Esophagus (tissue), 2 donors: ENCODE results near the gene SNX32. TPM values are rescaled to one million over a fixed set of nuclear protein-coding genes. Genes with fewer than 3 reads are reported as not detected.
A peak's percentile ranks its signal among the peaks of the same experiment; 100 is the strongest.

Experiments used
- H3K27ac ChIP-seq, 2 donors: one replicate each; pipeline ENCODE4 v1.5.1; 2013; ENCODE audit warnings: low read depth in 2 of 2, mild to moderate bottlenecking in 2 of 2, inconsistent platforms in 1 of 2, low read length in 1 of 2, moderate library complexity in 1 of 2
- H3K27me3 ChIP-seq, 2 donors: one replicate each; pipeline ENCODE4 v1.6.1; 2013; ENCODE audit warnings: low read length in 2 of 2, control low read depth in 1 of 2, mild to moderate bottlenecking in 1 of 2; ENCODE audit not compliant: insufficient read depth in 2 of 2, control insufficient read depth in 1 of 2
- H3K36me3 ChIP-seq, 2 donors: one replicate each; pipeline ENCODE4 v1.6.1; 2013; ENCODE audit warnings: low read length in 1 of 2; ENCODE audit not compliant: control insufficient read depth in 2 of 2, insufficient read depth in 2 of 2
- H3K4me1 ChIP-seq, 2 donors: one replicate each; pipeline ENCODE4 v1.6.1; 2013; ENCODE audit warnings: low read length in 1 of 2; ENCODE audit not compliant: control insufficient read depth in 2 of 2, insufficient read depth in 2 of 2
- H3K4me3 ChIP-seq, 2 donors: one replicate each; pipeline ENCODE4 v1.5.1; 2013; ENCODE audit warnings: low read length in 2 of 2, mild to moderate bottlenecking in 2 of 2, low read depth in 1 of 2, moderate library complexity in 1 of 2
- H3K9me3 ChIP-seq, 2 donors: one replicate each; pipeline ENCODE4 v1.6.1; 2013; ENCODE audit warnings: mild to moderate bottlenecking in 2 of 2, low read depth in 1 of 2, low read length in 1 of 2, moderate library complexity in 1 of 2; ENCODE audit not compliant: control insufficient read depth in 2 of 2, insufficient read depth in 1 of 2
- WGBS, 2 donors: extraction: QIAGEN DNeasy Blood & Tissue Kit; methylation state at CpG; one replicate each; pipeline ENCODE4 v1.1.7; 2013; 5-methylcytosine and 5-hydroxymethylcytosine counted together
- polyA plus RNA-seq, 2 donors: library from polyadenylated mRNA; stranded (reverse); fragments of 200-250 nt; gene quantifications; one replicate each; pipeline ENCODE4 v1.2.3, GENCODE V29; 2013
- donor health status: healthy with polysubstance abuse.
- donor health status: Bipolar disorder and iron deficiency.

SNX32 gene
- polyA plus RNA-seq, 2 donors = 0.15 to 0.47 TPM

DNA sequence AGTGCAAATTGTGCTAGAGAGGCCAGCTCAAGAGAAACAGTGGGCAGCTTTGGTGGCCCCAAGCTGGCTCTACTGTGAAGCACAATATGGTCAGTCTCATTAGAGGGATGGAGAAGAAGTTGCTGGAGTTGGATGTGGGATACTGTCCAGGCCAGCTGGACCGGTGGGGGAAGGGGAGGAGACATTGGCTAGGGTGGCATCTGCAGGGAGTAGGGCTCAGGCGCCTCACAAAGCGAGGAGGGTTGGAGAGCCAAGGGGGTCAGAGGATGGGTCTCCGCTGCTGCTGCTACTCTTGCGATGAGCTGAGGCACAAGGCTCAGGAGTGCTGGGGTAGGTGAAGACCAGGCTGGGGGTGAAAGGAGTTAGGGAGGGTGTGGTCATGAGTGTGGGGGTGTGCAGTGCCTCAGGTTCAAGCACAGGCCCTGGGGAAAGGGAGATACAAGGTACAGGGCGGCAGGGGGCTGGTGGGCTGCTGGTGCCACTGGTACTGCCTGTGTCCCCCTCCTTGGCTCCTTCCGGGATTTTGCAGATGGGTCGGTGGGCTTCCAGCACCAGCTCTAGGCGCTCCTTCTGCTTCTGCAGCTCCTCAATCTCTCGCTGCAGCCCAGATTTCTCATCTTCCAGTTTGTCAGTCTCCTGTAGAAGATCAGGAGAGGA lies 59.0 kb downstream of the SNX32 start:
- no peaks in the 10 kb centered on the region for H3K9me3 ChIP-seq
- peaks cover 7 to 11% of the 10 kb centered on the region in 2 donors for H3K4me1 ChIP-seq
- H3K36me3 ChIP-seq = no peaks in the 10 kb centered on the region
- H3K4me3 ChIP-seq = no peak overlapping the region
- WGBS, 2 donors = 72 to 77% methylated on average over 10 of the region's 10 CpGs
- peak overlapping the region in 1 of 2 donors; percentile 98 for H3K27ac ChIP-seq
- no peaks in the 10 kb centered on the region for H3K27me3 ChIP-seq

DNA sequence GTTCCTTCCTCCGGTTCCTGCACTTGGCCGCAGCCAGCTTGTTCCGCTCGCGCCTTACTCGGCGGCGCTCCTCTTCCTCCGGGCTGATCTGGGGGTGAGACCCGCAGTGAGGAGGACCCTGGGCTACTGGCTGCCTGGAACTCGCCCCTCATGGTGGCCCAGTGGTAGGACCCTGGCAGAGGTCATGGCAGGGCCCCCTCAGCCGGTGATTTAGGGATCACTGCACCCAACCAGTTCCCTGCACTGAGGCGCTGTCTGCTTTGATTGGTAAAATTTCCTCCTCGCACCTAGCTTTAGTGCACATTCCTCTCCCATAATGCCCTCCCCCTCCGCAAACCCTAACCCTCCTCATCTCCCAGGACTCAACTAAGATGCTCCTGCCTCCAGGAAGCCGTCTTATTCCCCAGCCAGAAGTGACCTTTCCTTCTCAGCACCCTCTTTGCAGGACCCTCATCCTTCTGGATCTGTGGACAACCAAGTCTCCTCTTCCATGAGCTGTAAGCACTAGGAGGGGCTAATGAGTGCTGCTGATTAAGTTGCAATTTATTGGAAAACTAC lies 60.4 kb downstream of the SNX32 start:
- peaks cover 7 to 10% of the 10 kb centered on the region in 2 donors for H3K4me1 ChIP-seq
- peak overlapping the region; percentile 74 to 83 for H3K27ac ChIP-seq
- H3K27me3 ChIP-seq = no peaks in the 10 kb centered on the region
- no peaks in the 10 kb centered on the region for H3K9me3 ChIP-seq
- WGBS, 2 donors = 72 to 76% methylated on average over 16 of the region's 16 CpGs
- H3K36me3 ChIP-seq = no peaks in the 10 kb centered on the region
- peak overlapping the region in 1 of 2 donors; percentile 2 for H3K4me3 ChIP-seq

DNA sequence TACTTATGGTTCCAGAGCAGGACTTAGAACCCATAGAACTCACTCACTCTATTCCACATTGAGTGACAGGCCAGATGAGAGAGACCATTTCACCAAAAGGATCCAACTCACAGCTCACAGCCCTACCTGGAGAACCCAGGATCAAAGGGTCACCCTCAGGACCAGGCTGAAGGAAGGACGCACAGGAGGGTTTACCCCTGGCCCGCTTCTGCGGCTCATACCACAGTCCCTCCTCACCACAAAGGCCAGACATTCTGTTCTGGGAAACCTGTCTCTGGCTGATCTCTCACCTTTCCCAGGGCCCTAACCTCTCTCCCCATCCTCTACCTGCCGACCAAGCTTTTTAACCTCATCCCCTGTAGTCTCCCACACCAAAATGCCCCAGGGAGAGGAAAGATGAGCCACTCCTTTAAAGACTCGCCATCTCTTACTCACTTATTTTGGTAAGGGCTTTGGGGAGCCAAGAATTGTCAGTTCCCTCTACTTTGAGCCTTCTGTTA lies 61.8 kb downstream of the SNX32 start:
- Histone ChIP-seq H3K27me3 (no peaks in the 10 kb centered on the region), H3K9me3 (no peaks in the 10 kb centered on the region), H3K4me1 (peaks cover 7 to 15% of the 10 kb centered on the region in 2 donors), H3K4me3 (no peak overlapping the region), H3K36me3 (no peaks in the 10 kb centered on the region), H3K27ac (no peak overlapping the region)
- 86 to 88% methylated on average over 5 of the region's 5 CpGs for WGBS, 2 donors

DNA sequence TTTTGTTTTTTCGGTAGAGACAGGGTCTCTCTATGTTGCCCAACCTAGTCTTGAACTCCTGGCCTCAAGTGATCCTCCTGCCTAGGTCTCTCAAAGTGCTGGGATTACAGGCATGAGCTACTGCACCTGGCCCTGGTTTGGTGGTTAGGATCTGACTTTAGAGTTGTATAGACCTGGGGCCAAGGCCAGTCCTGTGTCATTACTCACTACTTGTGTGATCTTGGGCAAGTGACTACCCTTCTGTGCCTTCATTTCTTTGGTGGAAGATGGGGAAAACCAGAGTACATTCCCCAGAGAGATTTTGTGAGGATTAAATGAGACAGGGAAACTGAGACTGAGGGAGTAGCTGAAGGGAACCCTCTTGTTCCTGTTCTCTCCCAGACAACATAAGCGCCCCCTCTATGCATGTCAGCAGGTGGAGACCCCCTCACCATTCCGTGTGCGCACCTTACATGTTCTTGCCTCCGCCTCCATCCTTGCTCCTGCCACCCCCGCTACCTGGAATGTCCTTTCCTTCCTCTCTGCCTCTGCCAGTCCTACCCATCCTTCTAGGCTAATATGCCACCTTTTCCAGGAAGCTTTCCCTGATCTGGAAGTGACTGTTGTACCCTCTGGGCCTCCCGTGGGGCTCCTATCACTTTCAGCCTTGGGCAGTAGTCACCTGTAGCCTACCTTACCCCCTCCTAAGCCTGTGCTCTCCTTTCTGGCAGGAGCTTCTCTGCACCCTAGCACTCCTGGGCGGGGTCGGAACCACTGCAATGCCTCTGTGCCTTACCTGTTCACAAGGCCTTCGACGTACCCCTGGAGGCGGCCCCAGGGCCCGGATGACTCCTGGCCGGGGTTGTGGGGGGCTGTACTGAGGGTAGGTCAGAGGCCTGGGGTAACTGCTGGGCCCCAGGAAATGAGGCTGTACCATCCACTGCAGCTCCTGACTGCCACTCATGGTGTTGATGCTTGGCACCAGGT lies 62.6 kb downstream of the SNX32 start:
- Histone ChIP-seq H3K27ac (no peak overlapping the region), H3K36me3 (no peaks in the 10 kb centered on the region), H3K27me3 (no peaks in the 10 kb centered on the region), H3K4me3 (no peak overlapping the region), H3K9me3 (no peaks in the 10 kb centered on the region), H3K4me1 (peaks cover 7 to 13% of the 10 kb centered on the region in 2 donors)
- WGBS, 2 donors = 87 to 91% methylated on average over 14 of the region's 14 CpGs

DNA sequence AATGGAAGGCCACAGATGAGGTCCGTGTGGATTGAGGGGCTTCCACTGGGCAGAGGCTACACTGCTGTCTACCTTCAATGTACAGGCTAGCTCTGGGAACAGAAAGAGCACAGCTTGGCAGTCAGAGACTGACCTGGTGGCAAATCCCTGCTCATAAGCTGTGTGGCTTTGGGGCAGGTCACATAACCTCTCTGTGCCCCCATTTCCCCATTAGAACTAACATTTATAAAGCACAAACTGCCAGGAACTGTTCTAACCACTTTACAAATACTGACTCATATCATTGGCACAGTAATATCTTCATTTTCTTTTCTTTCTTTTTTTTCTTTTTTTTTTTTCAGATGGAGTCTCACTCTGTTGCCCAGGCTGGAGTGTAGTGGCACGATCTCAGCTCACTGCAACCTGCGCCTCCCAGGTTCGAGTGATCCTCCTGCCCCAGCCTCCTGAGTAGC lies 63.3 kb downstream of the SNX32 start:
- Histone ChIP-seq H3K36me3 (no peaks in the 10 kb centered on the region), H3K9me3 (no peaks in the 10 kb centered on the region), H3K4me1 (peaks cover 2 to 8% of the 10 kb centered on the region in 2 donors), H3K27me3 (no peaks in the 10 kb centered on the region), H3K4me3 (no peak overlapping the region), H3K27ac (no peak overlapping the region)
- WGBS, 2 donors = 72 to 81% methylated on average over 4 of the region's 4 CpGs

DNA sequence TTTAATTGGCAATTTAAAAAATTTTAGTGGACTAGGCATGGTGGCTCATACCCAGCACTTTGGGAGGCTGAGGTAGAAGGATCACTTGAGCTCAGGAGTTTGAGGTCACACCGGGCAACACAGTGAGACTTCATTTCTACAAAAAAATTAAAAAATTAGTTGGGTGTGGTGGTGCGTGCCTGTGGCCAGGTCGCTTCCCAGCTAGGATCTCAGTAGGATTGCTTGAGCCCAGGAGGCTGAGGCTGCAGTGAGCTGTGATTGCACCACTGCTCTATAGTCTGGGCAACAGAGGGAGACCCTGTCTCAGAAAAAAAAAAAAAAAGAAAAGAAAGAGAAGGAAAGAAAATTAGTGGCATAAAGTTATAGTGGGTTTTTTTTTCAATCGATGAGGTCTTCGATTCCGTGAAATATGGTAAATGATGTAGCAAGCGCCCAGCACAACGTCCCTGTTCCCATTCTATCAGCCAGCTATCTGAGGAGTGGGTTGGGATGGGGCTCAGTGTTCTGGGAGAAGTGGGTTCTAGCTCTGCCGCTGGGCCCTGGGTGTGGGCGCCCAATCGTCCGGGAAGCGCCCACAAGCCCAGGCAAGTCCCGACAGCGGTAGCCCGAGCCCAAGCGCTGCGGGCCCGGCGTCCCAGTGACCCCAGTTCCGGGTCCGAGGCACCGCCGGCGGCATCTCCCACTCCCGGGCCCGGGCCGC lies 65.0 kb downstream of the SNX32 start:
- Histone ChIP-seq H3K27me3 (no peaks in the 10 kb centered on the region), H3K4me1 (peaks cover 2 to 10% of the 10 kb centered on the region in 2 donors), H3K36me3 (no peaks in the 10 kb centered on the region), H3K27ac (peak overlapping the region; percentile 40 to 96), H3K9me3 (no peaks in the 10 kb centered on the region), H3K4me3 (peak overlapping the region; percentile 59 to 69)
- 23 to 30% methylated on average over 21 to 28 of the region's 28 CpGs for WGBS, 2 donors

DNA sequence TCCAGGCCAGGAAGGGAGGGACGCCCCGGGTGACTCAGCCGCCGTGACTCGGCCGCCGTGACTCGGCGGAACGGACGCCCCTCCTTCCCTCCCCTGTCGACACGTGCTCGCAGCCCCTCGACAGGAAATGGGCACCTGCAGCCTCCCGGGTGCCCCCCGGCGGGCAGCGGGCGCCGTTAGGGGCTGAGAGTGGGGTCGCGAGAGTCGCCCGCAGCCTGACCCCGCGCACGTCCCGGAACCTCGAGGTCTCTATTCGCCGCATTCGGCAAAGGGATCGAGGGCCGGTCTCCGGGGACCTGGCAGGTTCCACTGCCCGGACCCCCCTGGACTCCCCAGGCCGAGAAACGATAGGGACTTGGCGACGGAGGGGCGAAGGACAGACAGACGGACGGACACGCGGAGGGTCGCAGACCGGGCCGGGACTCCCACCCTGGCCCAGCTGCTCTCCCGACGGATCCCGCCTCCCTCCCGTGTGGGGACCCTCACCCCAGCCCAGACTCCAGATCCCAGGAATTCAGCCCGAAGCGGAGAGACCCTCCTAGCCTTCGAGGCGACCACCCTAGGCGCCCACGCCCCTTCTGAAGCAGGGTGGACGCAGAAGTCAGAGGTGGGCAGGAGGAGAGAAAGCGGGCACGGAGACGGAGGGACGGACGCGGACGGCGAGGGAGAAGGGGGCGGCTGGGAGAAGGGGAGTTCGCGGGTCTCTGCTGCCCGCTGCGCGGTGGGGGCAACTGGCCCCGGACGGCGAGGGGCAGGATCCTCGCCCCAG lies 65.8 kb downstream of the SNX32 start:
- 1 to 2% methylated on average over 57 to 78 of the region's 78 CpGs for WGBS, 2 donors
- Histone ChIP-seq H3K27ac (peak overlapping the region; percentile 89 to 96), H3K4me1 (peaks cover 0 to 10% of the 10 kb centered on the region in 2 donors), H3K36me3 (no peaks in the 10 kb centered on the region), H3K9me3 (no peaks in the 10 kb centered on the region), H3K4me3 (peak overlapping the region; percentile 59 to 69), H3K27me3 (no peaks in the 10 kb centered on the region)

DNA sequence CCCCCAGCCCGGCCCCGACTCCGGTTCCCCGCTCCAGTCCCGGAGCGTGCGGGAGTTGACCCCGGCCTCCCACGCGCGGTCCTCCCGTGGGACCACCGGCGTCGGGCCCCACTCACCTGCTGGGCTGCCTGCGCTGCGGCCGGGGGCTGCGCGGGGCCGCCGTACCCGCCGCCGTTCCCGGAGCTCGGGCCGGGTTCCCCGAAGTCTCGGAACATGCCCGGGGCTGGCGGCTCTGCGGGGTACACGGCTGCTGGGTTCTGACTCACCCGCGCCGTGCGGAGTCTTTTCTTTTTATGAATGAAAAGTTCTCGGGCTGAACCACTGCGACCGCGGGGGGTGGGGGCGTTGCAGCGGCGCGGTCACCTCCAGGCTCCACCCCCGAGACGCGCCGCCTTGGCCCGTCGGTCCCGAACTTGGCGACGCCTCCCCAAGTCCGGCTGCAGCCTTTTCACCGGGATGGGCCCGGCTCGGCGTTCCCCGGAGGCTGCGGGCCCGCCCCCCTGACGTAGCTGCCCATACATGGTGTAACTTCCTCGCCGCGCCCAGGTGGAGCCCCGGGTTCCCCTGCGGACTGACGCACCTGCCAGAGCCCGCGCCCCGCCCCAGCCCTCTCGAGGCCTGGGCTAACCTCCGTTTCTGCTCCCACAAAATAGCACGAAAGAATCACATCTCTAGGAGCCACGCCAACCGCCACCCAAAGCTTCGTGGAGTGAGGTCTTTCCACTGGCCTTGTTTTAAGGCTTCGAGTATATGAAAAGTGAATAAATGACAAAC lies 66.5 kb downstream of the SNX32 start, which contains the start of gene FOSL1:
FOSL1 (minus strand) TSS at position 264 of the 774 bp plus-strand sequence; CDS start at position 215, 49 bp downstream.
- Histone ChIP-seq H3K9me3 (no peaks in the 10 kb centered on the region), H3K27me3 (no peaks in the 10 kb centered on the region), H3K36me3 (no peaks in the 10 kb centered on the region), H3K27ac (peak within 1 kb of the TSS; percentile 89 to 96), H3K4me1 (peaks cover 0 to 10% of the 10 kb centered on the region in 2 donors), H3K4me3 (peak within 1 kb of the TSS; percentile 59 to 69)
- WGBS, 2 donors = 2% methylated on average over 69 to 80 of the region's 80 CpGs
